IPS DF 4.7 (cell line): ENCODE data around the gene SULT1C3.

Source experiments
- DNase-seq: peaks from one replicate; pipeline ENCODE4 v3.0.0-alpha.2; 2013; ENCODE audit warnings: low spot score; ENCODE audit errors: extremely low read depth

The SULT1C3 gene

DNA sequence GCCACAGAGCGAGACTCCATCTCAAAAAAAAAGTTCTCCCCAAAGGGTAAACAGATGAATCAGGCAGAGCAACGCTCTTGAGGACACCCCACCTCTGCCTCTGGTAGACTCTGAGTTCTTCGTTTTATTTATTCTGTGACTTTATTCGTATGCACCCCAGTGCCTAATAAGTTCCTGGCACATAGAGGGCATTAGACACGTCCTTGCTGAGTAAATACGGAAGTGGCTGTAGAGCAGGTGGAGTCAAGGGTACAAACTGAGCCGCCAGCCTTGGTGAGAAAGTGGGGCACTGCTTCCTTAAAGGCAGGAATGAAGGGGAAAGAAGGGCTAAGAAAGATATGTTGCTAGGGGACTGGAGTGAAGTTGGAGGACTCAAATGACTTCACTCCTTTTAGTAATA is 61.8 kb downstream of the SULT1C3 start:
- no peak for DNase-seq

- DNase-seq: no peak
These were observed 65.2 kb downstream of the SULT1C3 start for GRCh38 chr2:108304975-108305374.

DNA sequence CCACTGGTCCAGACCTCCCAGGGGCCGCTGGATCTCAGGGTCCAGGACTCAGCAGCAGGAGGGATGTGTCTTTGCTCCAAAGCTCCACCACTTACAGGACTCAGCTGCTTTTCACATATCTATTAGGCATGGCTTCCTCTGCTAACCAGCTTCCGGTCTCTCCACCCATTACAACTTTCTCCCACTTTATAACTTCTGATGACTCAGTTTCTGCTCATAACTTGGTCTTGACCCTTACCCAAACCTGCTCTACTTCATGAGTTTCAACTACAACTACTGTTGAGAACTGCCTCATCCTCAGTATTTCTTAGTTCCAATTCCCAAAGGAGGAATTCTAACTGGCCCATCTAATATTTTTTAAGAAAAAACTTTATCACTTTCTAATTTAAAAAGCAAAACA is 66.1 kb downstream of the SULT1C3 start:
- DNase-seq: no peak

DNA sequence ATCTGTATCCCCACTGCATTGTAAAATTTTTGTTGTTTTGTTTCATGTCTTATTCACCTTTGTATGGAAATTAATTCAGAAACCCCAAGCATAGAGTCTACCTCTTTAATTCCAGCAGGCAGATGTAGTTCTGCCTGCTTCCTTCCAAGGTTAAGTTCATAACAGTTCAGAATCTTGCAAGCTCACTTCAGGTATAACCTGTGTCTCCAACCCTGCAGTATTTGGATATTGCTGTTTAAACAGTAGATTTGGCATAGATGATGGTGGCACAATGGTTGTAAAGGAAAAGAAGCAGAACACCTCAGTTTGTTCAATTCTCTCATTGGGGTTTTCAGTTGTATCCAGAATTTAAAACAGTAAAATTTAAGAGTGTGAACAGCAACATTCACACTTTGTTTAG is 70.1 kb downstream of the SULT1C3 start:
- DNase-seq: no peak
